ENCODE measurements around the gene STARD5. TPM values are rescaled to one million over a fixed set of nuclear protein-coding genes. Genes with fewer than 3 reads are reported as not detected.

STARD5 gene
- total RNA-seq, 1 experiment from 2014 or later, result 2.3 TPM

- Histone ChIP-seq H3K23me2 (ENCODE audit: insufficient read length, low read depth, low read length, poor library complexity, severe bottlenecking) (no peaks in the 10 kb centered on the region), H3K18ac (ENCODE audit: insufficient read length, low read depth, low read length) (no peak overlapping the region), H2BK5ac (ENCODE audit: insufficient read length, low read length) (no peak overlapping the region), H2BK15ac (ENCODE audit: low read depth, low read length) (no peak overlapping the region), H3K23ac (ENCODE audit: insufficient read length, low read depth, low read length) (no peak overlapping the region), H2AFZ (ENCODE audit: low read length) (no peak overlapping the region), H2BK12ac (ENCODE audit: insufficient read length, low read depth, low read length) (no peak overlapping the region), H3K27me3 (ENCODE audit: insufficient read depth, low read length) (no peaks in the 10 kb centered on the region), H3K79me1 (ENCODE audit: insufficient read depth, low read depth, low read length, poor library complexity, severe bottlenecking) (no peaks in the 10 kb centered on the region), H2AK5ac (ENCODE audit: insufficient read length, low read length) (no peak overlapping the region), H2BK120ac (ENCODE audit: low read depth, low read length, poor library complexity, severe bottlenecking) (no peak overlapping the region), H3T11ph (ENCODE audit: low read length) (no peak overlapping the region), H3K79me2 (ENCODE audit: insufficient read depth, low read length) (no peaks in the 10 kb centered on the region), H4K5ac (ENCODE audit: insufficient read length, low read depth, low read length) (no peak overlapping the region), H3K4me1 (ENCODE audit: insufficient read depth, low read length) (no peaks in the 10 kb centered on the region), H3K27ac (ENCODE audit: insufficient read length, low read depth, low read length) (no peak overlapping the region), H3K9me3 (ENCODE audit: control insufficient read depth, low read depth, low read length) (no peaks in the 10 kb centered on the region), H3K4ac (ENCODE audit: low read depth, low read length) (no peak overlapping the region), H4K91ac (ENCODE audit: insufficient read length, low read depth, low read length) (no peak overlapping the region), H3K4me2 (ENCODE audit: insufficient read depth, insufficient read length, low read length) (no peak overlapping the region), H3K9ac (ENCODE audit: extremely low read depth, insufficient read length, low read length) (no peak overlapping the region), H2BK20ac (ENCODE audit: low read depth, low read length, poor library complexity, severe bottlenecking) (no peak overlapping the region), H3K14ac (ENCODE audit: insufficient read depth, low read length) (no peak overlapping the region), H4K8ac (replicated peaks; ENCODE audit: insufficient read length, low read depth, low read length) (no peak overlapping the region), H3K56ac (ENCODE audit: insufficient read length, low read depth, low read length) (no peak overlapping the region), H4K20me1 (ENCODE audit: control insufficient read depth, insufficient read depth, insufficient read length) (no peaks in the 10 kb centered on the region)
- peaks cover 2 to 6% of the 10 kb centered on the region in 2 experiments; a peak in 2 of 4 replicates for H3K4me1 Mint-ChIP-seq
- no peak for DNase-seq
- no peaks in the 10 kb centered on the region for H3K9me3 Mint-ChIP-seq
- peak overlapping the region in 1 of 3 experiments; percentile 90; a peak in 1 of 7 replicates for H3K27ac Mint-ChIP-seq
- TF ChIP-seq CTCF (conservative IDR thresholded peaks at IDR 0.05), result no peak
- no CpG with 5 or more reads among the region's 7 CpGs for WGBS (ENCODE audit: extremely low coverage, insufficient read length, low lambda C conversion rate)
- no peaks in the 10 kb centered on the region; a peak in 1 of 7 replicates for H3K36me3 Mint-ChIP-seq (ENCODE audit: insufficient read depth in 1 of 3, low read depth in 3 of 3)
- H3K27me3 Mint-ChIP-seq (ENCODE audit: low read depth), result no peaks in the 10 kb centered on the region; the same call in 1 of the 2 replicates
- H3K4me3 Mint-ChIP-seq, result no peak overlapping the region
Observed at GRCh38 chr15:81361891-81362290, 38.0 kb upstream of the STARD5 start.
